ENCODE data around the gene ERBB4.

GRCh38 chr2:211347328-211347727 lies 1191.3 kb downstream of the ERBB4 start:
- TF ChIP-seq CTCF (conservative IDR thresholded peaks at IDR 0.05; ENCODE audit: low read length) (peak; percentile 45), EZH2phosphoT487 (IDR thresholded peaks at IDR 0.05; ENCODE audit: borderline replicate concordance) (no peak)
